Kidney (tissue), 14 donors: ENCODE data around the gene LCE6A. TPM values are rescaled to one million over a fixed set of nuclear protein-coding genes. Genes with fewer than 3 reads are reported as not detected.

Experiments
- DNase-seq, 5 donors: peaks; one replicate each; pipeline ENCODE4 v3.0.0-alpha.2; 2013 to 2020
- FAIRE-seq: peaks from 2 replicates; lab custom pipeline; 2012; peaks lifted over from hg19 to GRCh38; lab: Jason Lieb, UNC
- H3K27ac ChIP-seq, 2 donors: one replicate each; pipeline ENCODE4 v1.7.0; 2013; ENCODE audit warnings: low read depth in 2 of 2, low read length in 2 of 2, inconsistent platforms in 1 of 2
- H3K27me3 ChIP-seq: one replicate; pipeline ENCODE4 v1.7.1; 2013; ENCODE audit warnings: low read length, inconsistent platforms; ENCODE audit not compliant: control insufficient read depth, insufficient read depth
- H3K36me3 ChIP-seq, 3 donors: one replicate each; pipeline versions ENCODE4 v1.7.0 to v1.7.1; 2013; ENCODE audit warnings: low read length in 3 of 3, control low read depth in 1 of 3, inconsistent platforms in 1 of 3; ENCODE audit not compliant: insufficient read depth in 3 of 3, control insufficient read depth in 2 of 3
- H3K4me1 ChIP-seq, 3 donors: one replicate each; pipeline versions ENCODE4 v1.7.0 to v1.7.1; 2013; ENCODE audit warnings: low read length in 3 of 3, inconsistent platforms in 1 of 3, low read depth in 1 of 3; ENCODE audit not compliant: control insufficient read depth in 2 of 3, insufficient read depth in 2 of 3
- H3K4me3 ChIP-seq, 3 donors: one replicate each; pipeline versions ENCODE4 v1.7.0 to v1.8.1; 2013; ENCODE audit warnings: low read length in 3 of 3, control low read depth in 1 of 3, inconsistent platforms in 1 of 3
- H3K9ac ChIP-seq, 3 donors: one replicate each; pipeline versions ENCODE4 v1.7.0 to v1.7.1; 2013; ENCODE audit warnings: low read length in 3 of 3, control low read depth in 1 of 3, inconsistent platforms in 1 of 3
- H3K9me3 ChIP-seq, 3 donors: one replicate each; pipeline versions ENCODE4 v1.7.0 to v1.7.1; 2013; ENCODE audit warnings: low read length in 3 of 3, control low read depth in 1 of 3, inconsistent platforms in 1 of 3; ENCODE audit not compliant: control insufficient read depth in 2 of 3, insufficient read depth in 1 of 3
- intact Hi-C: fragments of 100-400 bp; cut with DNase I; formaldehyde crosslinking; loops from one replicate; pipeline ENCODE4 v1.11.1; 2022
- polyA plus RNA-seq: library from polyadenylated mRNA; stranded (reverse); fragments of 350-450 nt; fragmentation: Illumina TruSeq; extraction: RNeasy Lipid Tissue Mini Kit (QIAGEN cat#74804); gene quantifications from one replicate; pipeline ENCODE4 v1.2.3, GENCODE V29; 2014; ENCODE audit warnings: low read depth, low replicate concordance; ENCODE audit not compliant: insufficient read depth
- total RNA-seq: library from RNA; stranded (reverse); fragmentation: NEBNext Ultra II Directional; extraction: Animal tissue kit (Norgen Biotek cat#: 25700); gene quantifications from one replicate; pipeline ENCODE4 v1.2.1, GENCODE V29; 2021
- TF ChIP-seq, protein P1 (sequence below): IDR thresholded peaks from 3 replicates; pipeline ENCODE4 v1.5.1; 2012; ENCODE audit warnings: mild to moderate bottlenecking, moderate library complexity, borderline replicate concordance; ENCODE audit not compliant: insufficient read depth; ENCODE audit errors: extremely low read depth
- donor health status: control.
- donor health status: control.
- donor health status: control.
- donor health status: control.
- donor health status: control.
- donor health status: DM: yes; HTN: yes; CAD: no.
- donor health status: Normal renal cell carcinoma (clear cell type).

LCE6A gene
- total and polyA plus RNA-seq, 2 donors from 2014 or later, result not detected

DNA sequence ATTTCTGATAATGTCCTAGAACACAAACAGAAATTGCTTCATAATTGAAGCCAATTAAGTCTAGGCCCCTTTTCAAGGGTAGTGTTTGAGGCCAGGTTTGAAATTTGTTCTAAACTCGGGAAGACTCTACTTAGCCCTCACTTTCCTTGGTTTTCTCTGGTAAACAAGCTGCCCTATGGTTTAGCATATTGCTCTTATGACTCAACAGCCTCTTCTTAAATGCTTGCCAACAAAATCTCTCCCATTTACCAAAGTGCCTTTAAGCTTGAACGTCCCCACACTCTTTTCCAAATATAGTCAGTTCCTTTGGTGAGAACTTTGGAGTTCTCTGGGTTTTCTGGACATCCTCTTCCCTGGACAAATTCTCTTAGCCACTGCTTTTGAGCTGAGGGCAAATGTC, 5.8 kb upstream of the LCE6A start:
- intact Hi-C loops, result no loop called here
- Histone ChIP-seq H3K9me3 (no peaks in the 10 kb centered on the region), H3K4me3 (no peak overlapping the region), H3K36me3 (no peaks in the 10 kb centered on the region), H3K27ac (no peak overlapping the region), H3K9ac (no peak overlapping the region), H3K4me1 (no peaks in the 10 kb centered on the region), H3K27me3 (no peaks in the 10 kb centered on the region)
- FAIRE-seq (no peak), DNase-seq (no peak)
- TF ChIP-seq, protein P1, sequence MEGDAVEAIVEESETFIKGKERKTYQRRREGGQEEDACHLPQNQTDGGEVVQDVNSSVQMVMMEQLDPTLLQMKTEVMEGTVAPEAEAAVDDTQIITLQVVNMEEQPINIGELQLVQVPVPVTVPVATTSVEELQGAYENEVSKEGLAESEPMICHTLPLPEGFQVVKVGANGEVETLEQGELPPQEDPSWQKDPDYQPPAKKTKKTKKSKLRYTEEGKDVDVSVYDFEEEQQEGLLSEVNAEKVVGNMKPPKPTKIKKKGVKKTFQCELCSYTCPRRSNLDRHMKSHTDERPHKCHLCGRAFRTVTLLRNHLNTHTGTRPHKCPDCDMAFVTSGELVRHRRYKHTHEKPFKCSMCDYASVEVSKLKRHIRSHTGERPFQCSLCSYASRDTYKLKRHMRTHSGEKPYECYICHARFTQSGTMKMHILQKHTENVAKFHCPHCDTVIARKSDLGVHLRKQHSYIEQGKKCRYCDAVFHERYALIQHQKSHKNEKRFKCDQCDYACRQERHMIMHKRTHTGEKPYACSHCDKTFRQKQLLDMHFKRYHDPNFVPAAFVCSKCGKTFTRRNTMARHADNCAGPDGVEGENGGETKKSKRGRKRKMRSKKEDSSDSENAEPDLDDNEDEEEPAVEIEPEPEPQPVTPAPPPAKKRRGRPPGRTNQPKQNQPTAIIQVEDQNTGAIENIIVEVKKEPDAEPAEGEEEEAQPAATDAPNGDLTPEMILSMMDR, result no peak

DNA sequence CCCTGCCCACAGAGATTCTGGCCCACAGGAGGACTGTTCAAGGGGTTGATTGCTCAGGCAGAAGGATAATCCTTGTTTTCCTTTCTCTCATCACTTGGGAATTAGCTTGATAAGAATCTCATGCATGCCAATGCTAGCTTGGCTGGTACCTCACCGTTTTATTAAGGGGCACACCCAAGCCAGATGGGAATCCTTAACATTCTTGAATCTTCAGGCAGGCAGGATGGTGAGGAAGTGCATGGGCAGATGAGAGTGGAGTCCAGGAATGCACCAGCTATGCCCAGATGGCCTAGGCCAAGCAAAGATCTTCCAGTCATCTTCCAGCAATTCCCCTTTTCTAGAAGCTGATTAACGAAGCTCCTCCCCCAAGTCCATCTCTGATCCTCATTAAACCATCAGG, 13.0 kb downstream of the LCE6A start:
- Histone ChIP-seq H3K27ac (no peak overlapping the region), H3K4me1 (no peaks in the 10 kb centered on the region), H3K9me3 (no peaks in the 10 kb centered on the region), H3K36me3 (no peaks in the 10 kb centered on the region), H3K4me3 (no peak overlapping the region), H3K9ac (no peak overlapping the region), H3K27me3 (no peaks in the 10 kb centered on the region)
- TF ChIP-seq, protein P1, result no peak
- no peak for DNase-seq
- intact Hi-C loops, result no loop called here
- FAIRE-seq, result no peak

DNA sequence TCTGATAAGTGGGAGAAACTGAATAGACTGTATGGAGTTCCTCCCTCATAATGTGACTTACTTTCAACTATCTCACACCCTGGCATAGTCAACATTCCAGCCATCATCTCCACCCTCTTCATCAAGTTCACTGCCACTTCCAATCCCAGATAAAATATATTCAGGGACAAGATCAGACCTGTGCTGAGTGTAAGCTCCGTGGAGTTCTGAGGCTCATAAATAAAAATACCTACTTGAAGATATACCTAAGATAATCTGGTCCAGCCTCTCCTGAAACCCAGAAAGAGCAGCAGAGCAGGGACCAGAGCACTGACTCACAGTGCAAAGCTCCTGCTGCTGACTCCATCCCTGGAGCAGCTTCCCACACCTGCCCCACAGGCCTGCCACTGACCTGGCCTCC, 15.4 kb downstream of the LCE6A start:
- H3K27ac ChIP-seq, result no peak overlapping the region
- H3K27me3 ChIP-seq, result no peaks in the 10 kb centered on the region
- TF ChIP-seq, protein P1, result no peak
- no peak for DNase-seq
- no peak for FAIRE-seq
- no peaks in the 10 kb centered on the region for H3K4me1 ChIP-seq
- intact Hi-C loops, result no loop called here
- H3K9me3 ChIP-seq, result no peaks in the 10 kb centered on the region
- no peak overlapping the region for H3K4me3 ChIP-seq
- no peaks in the 10 kb centered on the region for H3K36me3 ChIP-seq
- H3K9ac ChIP-seq, result no peak overlapping the region

DNA sequence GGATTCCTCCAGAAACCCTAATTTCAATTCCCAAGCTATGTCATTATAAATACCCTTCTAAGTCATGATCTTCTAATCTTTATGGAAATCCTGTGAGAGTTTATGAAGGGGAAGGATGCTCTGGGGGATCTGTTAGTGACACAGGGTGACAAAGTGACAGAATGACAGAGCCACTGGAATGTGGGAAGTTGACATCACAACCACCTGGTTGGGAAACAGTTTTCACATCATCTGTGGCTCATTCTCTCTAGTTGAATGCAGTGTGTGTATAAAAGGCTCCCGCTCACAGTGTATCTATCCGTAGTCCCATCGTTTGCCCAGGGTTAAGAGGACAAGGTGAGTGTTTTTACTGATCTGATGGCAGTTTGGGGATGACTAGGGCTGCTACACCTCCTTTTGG, 17.0 kb downstream of the LCE6A start, which contains the start of gene LCE7A:
LCE7A (plus strand) TSS at position 301 of the 400 bp plus-strand sequence. CDS start 702 bp downstream, outside the sequence.
- intact Hi-C loops, result no loop called here
- TF ChIP-seq, protein P1, result no peak

More for the DNA sequence above, 17.0 kb downstream of the LCE6A start, which contains the start of gene LCE7A:
- DNase-seq (no peak), FAIRE-seq (no peak)
- Histone ChIP-seq H3K36me3 (no peaks in the 10 kb centered on the region), H3K9ac (no peak within 1 kb of the TSS), H3K4me3 (no peak within 1 kb of the TSS), H3K27ac (no peak within 1 kb of the TSS), H3K27me3 (no peaks in the 10 kb centered on the region), H3K4me1 (no peaks in the 10 kb centered on the region), H3K9me3 (no peaks in the 10 kb centered on the region)
